GDM1 (cell line): ENCODE measurements around the gene ANKS4B.
"Not testable (repeated sequence)": the region's sequence is repeated elsewhere in the genome, so short reads cannot be mapped to it uniquely, and the experiment has no call there.

ENCODE experiments used
- DNase-seq: peaks from one replicate; lab custom pipeline; 2025; lab: John Stamatoyannopoulos, UW

ANKS4B gene

DNA sequence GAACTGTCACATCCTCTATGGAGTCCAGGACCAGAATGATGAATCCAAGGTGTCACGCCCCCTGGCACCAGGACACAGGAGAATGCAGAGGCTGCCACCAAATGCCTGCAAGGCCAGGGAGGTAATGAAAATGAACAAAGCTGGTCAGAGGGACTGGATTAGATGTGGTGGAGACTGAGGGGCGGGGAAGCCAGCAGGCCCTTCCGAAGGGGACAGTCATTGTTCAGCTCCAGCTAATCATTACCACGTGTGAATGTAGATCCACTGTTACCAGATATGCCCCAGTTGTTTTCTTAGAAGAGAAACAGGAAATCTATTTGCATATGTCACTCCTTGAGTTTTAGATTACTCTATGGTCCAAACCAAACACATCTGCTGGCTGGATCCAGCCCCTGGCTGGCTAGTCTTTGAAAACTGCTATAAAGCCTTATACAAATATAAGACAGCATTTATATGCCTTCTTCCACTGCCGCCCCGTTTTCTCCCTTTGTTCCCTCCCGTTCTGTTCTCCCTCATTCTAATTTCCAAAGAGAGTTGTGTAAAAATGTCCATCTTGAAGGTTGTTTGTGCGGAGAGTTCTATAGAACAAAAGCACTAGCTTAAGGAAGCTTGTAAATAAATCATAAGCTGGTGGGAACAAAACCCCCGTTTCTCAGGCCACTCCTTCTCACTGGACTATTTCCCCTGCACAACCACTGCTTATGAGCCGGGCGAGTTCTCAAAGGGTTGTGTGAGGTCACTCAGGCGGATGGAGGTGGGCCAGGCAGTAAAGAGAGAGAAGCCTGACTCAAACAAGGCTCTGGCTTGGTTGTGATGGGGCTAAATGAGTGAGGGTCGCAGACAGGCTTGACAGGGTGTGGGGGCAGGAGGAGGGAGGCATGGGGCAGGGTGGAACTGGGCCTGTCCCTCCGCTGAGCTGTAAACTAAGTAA lies 30.4 kb downstream of the ANKS4B start:
- DNase-seq: no peak

DNA sequence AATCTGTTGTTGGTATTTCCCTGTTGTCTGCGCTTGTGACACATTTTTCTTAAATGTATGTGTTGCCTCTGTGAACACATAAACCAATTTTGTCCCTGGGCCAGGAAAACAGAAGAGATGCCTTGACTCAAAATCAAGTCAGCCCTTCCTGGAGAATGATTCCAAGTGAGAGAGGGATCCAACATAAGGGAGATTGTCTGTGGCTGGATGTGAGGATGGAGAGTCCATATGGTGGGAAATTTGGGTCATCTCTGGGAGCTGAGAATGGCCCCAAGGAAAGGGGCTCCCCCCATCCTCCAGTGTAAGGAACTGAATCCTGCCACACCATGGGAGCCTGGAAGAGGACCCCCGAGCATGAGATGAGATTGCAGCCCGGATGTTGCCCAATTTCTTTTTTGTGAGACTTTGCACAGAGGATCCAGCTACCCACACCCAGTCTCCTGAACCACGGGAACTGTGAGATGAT lies 31.1 kb downstream of the ANKS4B start:
- no peak for DNase-seq

DNA sequence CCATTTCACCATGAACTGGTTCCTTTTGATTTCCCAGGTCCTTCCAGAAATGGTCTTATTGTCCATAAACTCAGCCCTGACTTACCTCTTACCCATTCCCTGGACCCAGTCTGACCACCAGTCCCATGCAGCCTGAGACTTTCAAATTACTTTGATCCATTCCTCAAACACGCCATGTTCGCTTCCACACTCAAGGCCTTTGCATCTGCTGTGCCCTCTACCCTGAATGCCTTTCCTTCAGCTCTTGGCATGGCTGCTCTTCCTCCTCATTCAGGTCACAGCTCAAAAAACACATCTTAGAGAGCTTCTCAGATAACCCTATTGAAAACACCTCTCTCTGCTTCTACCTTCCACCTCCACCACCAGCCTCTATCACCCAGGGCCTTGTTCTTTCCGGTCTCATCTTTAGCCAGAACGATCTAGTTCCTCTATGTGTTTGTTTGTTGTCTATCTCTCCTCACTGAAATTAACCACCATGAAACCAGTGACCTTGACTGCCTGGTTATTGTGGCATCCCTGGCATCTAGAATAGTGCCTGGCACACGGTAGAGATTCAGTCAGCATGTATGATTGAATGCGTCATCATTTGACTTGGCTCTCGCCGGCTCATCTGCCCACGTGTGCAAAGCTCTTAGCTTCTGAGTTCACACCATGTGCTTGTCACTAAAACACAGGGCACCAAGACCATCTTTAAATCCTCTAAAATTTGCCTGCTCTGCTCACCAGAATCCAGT lies 31.8 kb downstream of the ANKS4B start:
- no peak for DNase-seq

DNA sequence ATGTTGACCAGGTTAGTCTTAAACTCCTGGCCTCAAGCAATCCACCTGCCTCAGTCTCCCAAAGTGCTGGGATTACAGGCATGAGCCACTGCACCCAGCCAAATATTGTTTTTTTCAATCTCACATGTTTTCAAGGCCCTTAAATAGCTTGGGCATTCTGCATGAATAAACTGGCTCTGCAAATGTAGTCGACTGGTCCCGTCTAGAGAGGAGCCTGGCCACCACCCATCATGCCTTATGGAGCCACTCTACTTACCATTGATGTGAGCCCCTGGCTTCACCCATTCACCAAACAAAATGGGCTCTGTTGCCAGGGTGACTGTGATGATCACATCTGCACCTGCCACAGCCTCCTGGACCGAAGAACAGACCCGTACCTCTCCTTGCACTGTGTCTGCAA lies 33.8 kb downstream of the ANKS4B start:
- no peak for DNase-seq

DNA sequence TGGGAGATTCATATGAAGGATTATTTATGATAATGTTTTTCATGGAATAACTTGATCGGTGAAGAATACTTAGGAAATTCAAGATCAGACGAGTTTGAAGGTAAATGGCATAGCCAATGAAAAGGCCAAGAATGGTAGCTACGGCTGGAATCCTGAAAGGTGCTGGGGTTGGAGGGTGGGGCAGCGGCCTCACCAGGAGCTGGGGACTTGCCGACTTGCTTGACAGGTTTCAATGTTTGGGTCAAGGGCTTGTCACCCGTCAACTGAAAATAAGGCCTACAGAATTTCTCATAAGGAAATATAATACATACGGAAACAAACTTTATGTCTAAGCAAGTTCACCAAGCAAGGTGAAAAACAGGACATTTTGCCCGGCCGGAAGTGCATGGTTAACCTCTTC lies 34.7 kb downstream of the ANKS4B start:
- no peak for DNase-seq

DNA sequence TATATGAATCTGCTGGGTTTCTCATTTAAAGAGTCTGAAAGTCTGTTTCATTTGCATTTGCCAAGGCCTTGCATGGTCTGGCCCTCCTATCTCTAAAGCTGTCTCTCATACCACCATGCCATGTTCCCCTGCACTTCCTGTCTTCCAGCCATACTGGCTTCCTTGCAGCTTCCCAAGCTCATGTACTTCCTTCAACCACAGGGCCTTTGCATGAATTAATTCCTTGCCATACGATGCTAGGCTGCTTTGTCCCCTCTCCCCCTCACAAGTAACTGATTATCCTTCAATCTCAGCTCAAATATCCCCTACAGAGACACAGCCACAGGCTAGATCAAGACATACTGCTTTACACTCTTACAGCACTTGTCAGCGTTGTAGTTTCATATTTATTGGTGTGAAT lies 38.8 kb downstream of the ANKS4B start:
- DNase-seq: no peak

DNA sequence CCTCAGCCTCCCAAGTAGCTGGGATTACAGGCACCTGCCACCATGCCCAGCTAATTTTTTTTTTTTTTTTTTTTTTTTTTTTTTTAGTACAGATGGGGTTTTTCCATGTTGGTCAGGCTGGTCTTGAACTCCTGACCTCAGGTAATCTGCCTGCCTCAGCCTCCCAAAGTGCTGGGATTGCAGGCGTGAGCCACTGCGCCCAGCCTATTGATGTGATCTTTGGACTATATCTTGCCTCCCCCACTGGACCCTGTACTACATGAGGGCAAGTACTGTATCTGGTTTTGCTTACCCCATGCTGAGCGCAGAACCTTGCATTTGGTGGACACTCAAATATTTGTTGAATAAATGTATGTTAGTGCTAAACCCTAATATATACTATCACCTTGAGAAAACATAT lies 39.3 kb downstream of the ANKS4B start:
- not testable (repeated sequence) for DNase-seq

DNA sequence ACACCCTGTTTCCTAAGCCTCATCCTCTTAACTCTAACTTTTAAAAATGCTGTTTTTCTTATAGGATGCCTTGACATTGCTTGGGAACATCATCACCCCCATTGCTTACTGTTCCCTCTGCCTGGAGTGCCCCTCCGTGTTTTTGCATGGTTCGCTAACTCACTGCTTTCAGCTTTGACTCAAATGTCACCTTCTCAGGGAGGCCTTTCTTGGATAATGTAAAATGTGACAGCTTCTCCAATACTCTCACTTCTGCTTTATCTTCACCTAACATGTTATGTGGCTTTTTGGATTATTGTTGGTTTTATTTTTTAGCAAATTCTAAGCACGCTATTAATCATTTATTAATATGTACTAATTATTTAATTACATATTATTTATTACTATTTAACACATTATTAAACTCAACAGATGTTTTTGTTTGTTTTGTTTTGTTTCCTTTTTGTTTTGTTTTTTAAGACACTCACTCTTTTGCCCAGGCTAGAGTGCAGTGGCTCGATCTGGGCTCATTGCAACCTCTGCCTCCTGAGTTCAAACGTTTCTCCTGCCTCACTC lies 40.8 kb downstream of the ANKS4B start:
- no peak for DNase-seq

DNA sequence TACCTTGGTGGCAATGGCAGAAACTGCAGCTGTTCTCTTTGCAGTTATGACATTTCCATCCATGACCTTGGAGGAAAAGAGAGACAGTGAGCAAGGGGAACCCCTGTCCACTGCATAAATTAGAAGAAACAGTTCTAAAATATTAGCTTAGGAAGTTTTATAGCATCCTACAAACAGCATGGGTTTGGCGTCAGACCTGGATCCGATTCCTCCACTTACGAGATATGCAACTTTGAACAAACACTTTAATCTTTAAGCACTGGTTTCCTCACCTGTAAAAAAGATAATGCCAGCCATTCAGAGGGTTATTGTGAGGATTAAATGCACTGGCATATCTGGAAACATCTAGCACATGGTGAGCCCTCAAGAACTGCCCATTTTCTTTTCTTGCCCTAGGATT lies 42.0 kb downstream of the ANKS4B start:
- no peak for DNase-seq

DNA sequence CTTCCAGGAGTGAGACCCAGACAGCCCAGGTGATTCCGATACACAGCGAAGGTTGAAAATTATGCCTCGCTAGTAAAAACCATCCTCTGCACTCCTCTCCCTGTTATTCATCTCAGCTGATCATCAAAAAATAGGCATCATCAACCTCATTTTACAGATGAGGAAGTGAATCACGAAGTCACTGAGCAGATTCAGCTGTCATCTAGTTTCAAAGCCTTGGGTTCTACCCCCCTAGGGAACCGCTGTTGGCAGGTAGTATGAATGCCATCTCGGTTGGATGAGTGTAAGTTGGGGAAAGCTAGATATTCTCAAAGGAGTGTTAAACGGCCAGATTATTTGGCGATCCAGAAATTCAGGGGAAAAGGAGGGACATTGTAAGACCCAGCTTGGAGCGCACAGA lies 42.6 kb downstream of the ANKS4B start:
- no peak for DNase-seq

DNA sequence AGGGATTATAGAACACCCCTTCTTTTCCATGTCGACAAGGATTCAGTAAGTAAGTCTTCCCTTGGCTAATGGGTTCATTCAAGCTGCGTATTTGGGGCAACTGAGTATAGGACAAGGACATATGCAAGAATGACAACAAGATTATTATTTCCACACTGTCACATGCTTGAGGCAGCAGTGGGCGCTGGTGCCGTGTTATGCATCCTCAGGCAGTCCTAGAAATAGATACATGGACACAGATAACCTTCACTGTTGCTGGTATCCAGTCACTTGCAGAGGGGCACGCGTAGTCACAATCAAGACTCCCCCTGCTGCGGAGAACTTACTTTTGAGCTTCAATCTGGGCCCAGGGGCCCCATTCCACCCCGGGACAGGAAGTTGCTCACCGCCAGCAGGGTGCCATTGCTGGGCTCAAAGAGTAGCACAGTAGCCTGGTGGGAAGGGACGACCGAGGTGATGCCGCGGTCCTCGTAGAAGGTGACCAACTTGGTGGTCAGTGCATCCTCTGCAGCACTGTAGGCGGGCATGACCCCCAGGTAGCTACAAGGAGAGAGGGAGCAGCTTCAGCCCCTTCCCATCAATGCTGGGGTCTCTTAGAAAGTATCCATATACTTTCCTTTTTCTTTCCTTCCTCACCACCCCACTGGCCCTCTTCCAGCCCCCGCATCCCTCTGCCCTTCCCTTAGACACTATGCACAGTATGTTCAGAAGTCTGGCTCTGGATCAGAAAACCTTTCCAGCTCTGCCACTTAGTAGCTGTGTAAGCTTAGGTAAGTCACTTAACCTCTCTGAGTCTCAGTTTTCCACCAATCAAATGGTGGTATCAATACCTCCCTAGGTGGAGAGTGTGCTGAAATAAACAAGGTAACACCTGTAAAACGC lies 43.8 kb downstream of the ANKS4B start:
- no peak for DNase-seq

DNA sequence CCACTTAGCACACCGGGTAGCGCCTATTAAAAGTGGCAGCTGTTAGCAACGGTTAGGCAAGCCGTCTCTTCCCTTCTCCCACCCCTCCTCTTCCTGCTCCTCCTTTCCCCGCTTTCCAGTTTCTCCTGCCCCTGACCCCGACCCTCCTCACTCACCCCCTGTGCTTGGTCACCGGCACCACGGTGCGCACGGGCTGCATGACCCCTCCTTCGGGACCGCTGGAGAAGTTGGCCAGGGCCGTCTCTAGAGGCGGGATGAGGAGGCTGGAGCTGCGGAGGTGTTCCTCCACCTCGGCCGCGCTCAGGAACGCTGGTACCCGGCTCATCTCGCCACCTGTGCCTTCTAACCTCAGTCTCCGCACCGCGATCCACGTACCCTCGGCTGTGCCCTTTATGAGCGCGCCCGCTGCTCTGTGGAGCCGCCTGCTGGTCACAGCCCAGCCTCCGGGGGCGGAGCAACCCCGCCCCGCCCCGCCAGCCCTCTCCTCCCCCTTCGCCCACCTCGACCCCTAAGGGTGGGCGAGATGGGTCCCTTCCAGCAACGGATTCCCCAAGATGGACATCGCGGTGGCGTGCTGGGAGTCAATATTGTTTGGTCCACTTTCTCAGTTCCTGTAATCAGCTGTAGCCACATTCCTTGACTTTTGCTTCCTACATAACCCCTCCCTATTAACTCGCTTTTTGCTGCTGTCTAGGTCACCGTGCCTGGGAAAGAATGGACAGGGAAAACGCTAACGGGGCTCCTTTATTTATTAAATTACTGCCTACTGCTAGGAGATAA lies 44.6 kb downstream of the ANKS4B start, which contains the start of gene CRYM:
TSS of gene CRYM (minus strand) at position 364 of the 780 bp plus-strand sequence. CDS start at position 325, 39 bp downstream.
- no peak for DNase-seq

DNA sequence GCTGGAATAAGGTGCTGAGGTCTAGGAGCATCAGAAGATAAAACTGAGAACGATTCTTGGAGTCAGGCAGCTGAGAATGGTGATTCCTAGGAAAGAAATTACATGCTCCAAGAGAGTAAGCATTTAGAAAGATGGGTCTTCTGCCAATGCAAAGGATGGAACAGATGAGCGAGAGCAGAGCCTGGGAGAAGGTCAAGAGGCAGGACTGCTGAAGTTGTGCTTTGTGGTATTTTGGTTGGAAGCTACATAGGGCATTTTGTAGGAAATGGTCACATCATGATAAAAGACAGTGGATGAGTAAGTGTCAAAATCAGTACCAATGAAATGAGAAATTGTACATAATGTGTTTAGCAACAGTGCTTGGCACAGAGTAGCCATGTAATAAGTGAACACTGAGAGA lies 46.0 kb downstream of the ANKS4B start:
- no peak for DNase-seq

DNA sequence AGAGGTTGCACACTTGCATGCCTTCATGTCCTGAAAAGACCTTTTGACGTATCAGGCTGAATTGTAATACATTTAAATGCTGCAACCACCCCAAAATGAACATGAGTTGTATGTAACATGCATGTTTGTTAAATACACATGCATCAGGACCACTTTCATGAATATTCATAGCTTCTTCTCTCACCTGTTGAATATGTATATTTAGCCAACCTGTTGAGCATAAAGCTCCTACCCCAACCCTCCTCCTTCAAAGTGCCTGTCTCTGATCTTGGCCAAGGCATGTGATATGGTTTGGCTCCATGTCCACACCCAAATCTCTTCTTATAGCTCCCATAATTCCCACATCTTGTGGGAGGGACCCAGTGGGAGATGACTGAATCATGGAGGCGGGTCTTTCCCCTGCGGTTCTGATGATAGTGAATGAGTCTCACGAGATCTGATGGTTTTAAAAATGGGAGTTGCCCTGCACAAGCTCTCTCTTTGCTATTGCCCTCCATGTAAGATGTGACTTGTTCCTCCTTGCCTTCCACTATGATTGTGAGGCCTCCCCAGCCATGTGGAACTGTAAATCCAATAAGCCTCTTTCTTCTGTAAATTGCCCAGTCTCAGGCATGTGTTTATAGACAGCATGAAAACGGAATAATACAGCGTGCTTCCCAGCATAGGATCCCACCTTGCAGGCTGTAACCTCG lies 48.3 kb downstream of the ANKS4B start:
- no peak for DNase-seq

DNA sequence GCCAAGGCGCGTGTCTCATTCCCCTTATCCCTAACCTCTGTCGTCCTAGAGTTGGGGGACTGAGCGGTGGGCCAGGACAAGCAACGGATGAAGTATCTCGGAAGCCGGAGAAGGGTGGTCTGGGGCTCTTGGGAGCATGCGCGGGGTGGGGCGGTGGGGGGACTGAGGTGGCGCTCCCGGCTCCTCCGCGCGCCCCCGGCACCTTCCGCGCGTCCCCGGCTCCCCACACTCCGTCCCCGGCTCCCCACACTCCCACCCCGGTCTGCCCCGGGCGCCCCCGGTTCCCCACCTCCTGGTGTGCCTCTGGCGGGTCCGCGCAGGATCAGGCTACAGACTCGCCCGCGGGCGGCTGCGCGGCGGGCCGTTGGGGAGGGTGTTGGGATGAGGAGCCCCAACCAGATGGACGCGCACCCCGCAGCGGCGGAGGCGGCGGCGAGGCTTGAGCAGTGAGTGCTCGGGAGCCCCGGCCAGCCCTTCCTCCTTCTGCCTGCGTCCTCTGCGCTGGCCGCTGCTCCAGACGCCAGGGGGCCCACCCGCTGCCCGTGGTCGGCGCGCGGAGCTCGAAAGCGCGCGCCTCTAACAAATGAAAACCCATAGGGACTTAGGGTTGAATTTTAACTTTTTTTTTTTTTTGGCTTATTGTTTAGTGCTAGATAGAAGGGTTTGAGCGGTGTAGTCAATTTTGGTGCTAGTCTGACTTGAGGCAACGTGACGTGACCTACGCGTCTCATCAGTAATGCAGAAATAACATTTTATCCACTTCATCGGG lies 50.2 kb downstream of the ANKS4B start:
- no peak for DNase-seq

DNA sequence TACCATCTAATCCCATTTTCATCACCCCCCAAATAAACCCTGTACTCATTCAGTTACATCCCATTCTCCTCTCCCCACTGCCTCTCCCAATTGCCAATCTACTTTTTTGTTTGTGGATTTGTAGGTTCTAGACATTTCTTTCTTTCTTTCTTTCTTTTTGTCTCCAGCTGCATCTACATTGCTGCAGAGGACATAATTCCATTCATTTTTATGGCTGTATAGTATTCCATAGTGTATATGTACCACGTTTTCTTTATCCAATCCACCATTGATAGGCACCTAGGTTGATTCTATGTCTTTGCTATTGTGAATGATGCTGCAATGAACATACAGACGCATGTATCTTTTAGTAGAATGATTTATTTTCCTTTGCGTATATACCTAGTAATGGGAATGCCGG lies 50.9 kb downstream of the ANKS4B start:
- no peak for DNase-seq

DNA sequence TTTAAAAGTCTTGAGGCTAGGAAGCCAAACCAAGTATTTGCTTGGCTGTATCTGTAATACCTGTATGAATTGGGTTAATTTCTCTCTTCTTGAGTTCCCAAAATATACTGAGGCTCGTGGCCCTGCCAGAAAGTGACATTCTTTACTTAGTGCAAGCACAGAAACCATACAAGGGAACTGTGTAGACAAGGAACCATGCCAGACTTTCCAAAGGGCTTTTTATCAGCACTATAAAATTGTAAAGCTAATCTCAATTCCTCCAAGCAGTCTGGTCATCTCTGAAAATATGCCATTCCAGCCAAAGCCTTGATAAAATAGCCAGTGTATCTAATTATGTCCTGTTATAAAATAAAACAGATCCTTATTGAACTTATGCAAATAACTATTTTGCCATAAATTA lies 51.8 kb downstream of the ANKS4B start:
- DNase-seq: no peak

DNA sequence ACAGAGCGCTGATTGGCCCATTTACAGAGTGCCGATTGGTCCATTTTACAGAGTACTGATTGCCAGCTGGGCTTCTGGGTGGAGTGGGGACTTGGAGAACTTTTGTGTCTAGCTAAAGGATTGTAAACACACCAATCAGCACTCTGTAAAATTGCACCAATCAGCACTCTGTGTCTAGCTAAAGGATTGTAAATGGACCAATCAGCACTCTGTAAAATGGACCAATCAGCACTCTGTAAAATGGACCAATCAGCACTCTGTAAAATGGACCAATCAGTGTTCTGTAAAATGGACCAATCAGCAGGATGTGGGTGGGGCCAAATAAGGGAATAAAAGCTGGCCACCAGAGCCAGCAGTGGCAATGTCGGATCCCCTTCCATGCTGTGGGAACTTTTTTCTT lies 56.3 kb downstream of the ANKS4B start:
- DNase-seq: not testable (repeated sequence)

DNA sequence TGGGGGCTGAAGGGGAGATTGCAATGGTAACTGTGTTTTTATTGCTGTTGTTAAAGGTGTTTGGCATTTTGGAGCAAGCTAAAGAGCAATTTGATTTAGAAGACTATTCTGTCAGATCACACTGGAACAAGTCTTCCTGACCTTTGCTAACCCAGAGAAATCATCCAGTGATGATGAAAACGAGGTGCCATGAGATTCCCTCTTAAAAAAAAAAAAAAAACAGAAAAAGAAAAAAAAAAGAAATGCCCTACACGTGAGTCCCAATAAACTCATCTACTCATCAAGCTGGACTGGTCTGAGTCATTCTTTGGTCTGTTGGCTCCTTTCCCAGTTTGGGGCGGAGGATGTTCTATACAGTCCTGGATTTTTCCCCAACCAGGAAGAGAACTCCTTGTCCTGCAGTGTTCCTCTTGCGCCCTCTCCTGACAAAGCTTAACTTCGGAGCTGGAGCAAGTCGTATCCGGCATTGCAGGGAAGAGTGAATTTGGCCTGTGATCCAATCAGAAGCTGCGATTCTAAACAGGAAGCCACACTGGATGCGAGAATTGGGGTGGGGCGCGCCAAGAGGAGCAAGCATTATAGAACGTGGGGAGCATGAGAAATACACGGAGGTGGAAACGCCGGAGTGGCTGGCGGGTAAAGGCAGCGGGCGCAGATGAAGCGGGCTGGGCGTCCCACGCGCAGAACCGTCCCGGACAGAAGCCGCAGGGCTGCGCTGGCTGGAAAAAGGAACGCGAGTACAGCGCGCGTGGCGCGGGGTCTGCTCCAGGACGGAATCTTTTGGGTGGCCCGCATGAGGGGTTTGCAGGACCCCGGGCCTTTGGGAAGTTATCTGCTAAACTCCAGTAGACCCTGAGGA lies 67.0 kb downstream of the ANKS4B start:
- peak; percentile 80 for DNase-seq
